Trophoblast cell (in vitro differentiated cells and primary cell): ENCODE measurements around the gene CNNM2.
"Not testable (repeated sequence)": the region's sequence is repeated elsewhere in the genome, so short reads cannot be mapped to it uniquely, and the experiment has no call there.

Experiments used
- DNase-seq, 2 donors: peaks; one replicate each; pipeline ENCODE4 v3.0.0-alpha.2; 2016
- H2AFZ ChIP-seq: 2 replicates; pipeline ENCODE4 v1.6.1; 2013; ENCODE audit warnings: low read length, moderate library complexity, mild to moderate bottlenecking; ENCODE audit not compliant: insufficient read depth, poor library complexity
- H2AK5ac ChIP-seq: 2 replicates; pipeline ENCODE4 v1.6.1; 2013; ENCODE audit warnings: mild to moderate bottlenecking, low read length
- H2BK120ac ChIP-seq: 2 replicates; pipeline ENCODE4 v1.6.1; 2013; ENCODE audit warnings: low read length, mild to moderate bottlenecking, moderate library complexity; ENCODE audit not compliant: insufficient read depth, poor library complexity
- H2BK12ac ChIP-seq: 2 replicates; pipeline ENCODE4 v1.6.1; 2013; ENCODE audit warnings: mild to moderate bottlenecking, low read length, moderate library complexity
- H2BK5ac ChIP-seq: 2 replicates; pipeline ENCODE4 v1.6.1; 2013; ENCODE audit warnings: low read length, low read depth, moderate library complexity, mild to moderate bottlenecking; ENCODE audit not compliant: poor library complexity
- H3K14ac ChIP-seq: 2 replicates; pipeline ENCODE4 v1.6.1; 2013; ENCODE audit warnings: mild to moderate bottlenecking, low read length
- H3K18ac ChIP-seq: 2 replicates; pipeline ENCODE4 v1.6.1; 2013; ENCODE audit warnings: mild to moderate bottlenecking, low read length
- H3K23ac ChIP-seq: 2 replicates; pipeline ENCODE4 v1.6.1; 2013; ENCODE audit warnings: low read length
- H3K27ac ChIP-seq: 2 replicates; pipeline ENCODE4 v1.5.1; 2013; ENCODE audit warnings: low read depth, mild to moderate bottlenecking, inconsistent platforms, low read length, moderate library complexity
- H3K27me3 ChIP-seq: 2 replicates; pipeline ENCODE4 v1.6.1; 2013; ENCODE audit warnings: inconsistent platforms, mild to moderate bottlenecking, low read length, moderate library complexity; ENCODE audit not compliant: insufficient read depth
- H3K36me3 ChIP-seq, 2 experiments: 1 replicate in 1 of 2; 2 replicates in 1 of 2; pipeline ENCODE4 v1.6.1; 2013; ENCODE audit warnings: low read length in 2 of 2, mild to moderate bottlenecking in 2 of 2, moderate library complexity in 1 of 2; ENCODE audit not compliant: insufficient read depth in 2 of 2, control insufficient read depth in 1 of 2
- H3K4ac ChIP-seq: 2 replicates; pipeline ENCODE4 v1.6.1; 2013; ENCODE audit warnings: low read depth, mild to moderate bottlenecking, low read length, moderate library complexity
- H3K4me1 ChIP-seq, 2 experiments: 1 replicate in 1 of 2; 2 replicates in 1 of 2; pipeline ENCODE4 v1.6.1; 2013; ENCODE audit warnings: low read length in 2 of 2, mild to moderate bottlenecking in 2 of 2, moderate library complexity in 1 of 2; ENCODE audit not compliant: insufficient read depth in 2 of 2, control insufficient read depth in 1 of 2
- H3K4me2 ChIP-seq: 2 replicates; pipeline ENCODE4 v1.6.1; 2013; ENCODE audit warnings: inconsistent platforms, mild to moderate bottlenecking, low read length, moderate library complexity
- H3K4me3 ChIP-seq: 2 replicates; pipeline ENCODE4 v1.5.1; 2013; ENCODE audit warnings: mild to moderate bottlenecking, low read depth, low read length, inconsistent platforms
- H3K79me1 ChIP-seq: one replicate; pipeline ENCODE4 v1.6.1; 2013; ENCODE audit warnings: low read length
- H3K79me2 ChIP-seq: 2 replicates; pipeline ENCODE4 v1.6.1; 2013; ENCODE audit warnings: low read length, mild to moderate bottlenecking; ENCODE audit not compliant: control insufficient read depth, insufficient read depth, poor library complexity
- H3K9ac ChIP-seq: 2 replicates; pipeline ENCODE4 v1.6.1; 2013; ENCODE audit warnings: mild to moderate bottlenecking, low read length
- H3K9me3 ChIP-seq: 2 replicates; pipeline ENCODE4 v1.6.1; 2013; ENCODE audit warnings: low read depth, mild to moderate bottlenecking, control low read depth, inconsistent platforms, low read length; ENCODE audit not compliant: insufficient read depth
- H4K12ac ChIP-seq: 2 replicates; pipeline ENCODE4 v1.6.1; 2013; ENCODE audit warnings: low read depth, mild to moderate bottlenecking, low read length, moderate library complexity
- H4K8ac ChIP-seq: 2 replicates; pipeline ENCODE4 v1.6.1; 2013; ENCODE audit warnings: low read depth, mild to moderate bottlenecking, low read length, moderate library complexity
- H4K91ac ChIP-seq: one replicate; pipeline ENCODE4 v1.6.1; 2013; ENCODE audit warnings: low read depth, mild to moderate bottlenecking, low read length, moderate library complexity
- WGBS: extraction: QIAGEN DNeasy Blood & Tissue Kit; methylation state at CpG from one replicate; pipeline ENCODE4 v1.1.7; 2013; ENCODE audit warnings: missing lambda C conversion rate; ENCODE audit not compliant: insufficient read length, insufficient coverage; ENCODE audit errors: extremely low coverage; 5-methylcytosine and 5-hydroxymethylcytosine counted together

The CNNM2 gene

GRCh38 chr10:102970562-102971340, 52.7 kb downstream of the CNNM2 start:
- no peaks in the 10 kb centered on the region for H3K36me3 ChIP-seq
- H2BK120ac ChIP-seq, result no peak overlapping the region
- H4K91ac ChIP-seq, result no peak overlapping the region
- no peak overlapping the region for H4K12ac ChIP-seq
- WGBS, result no CpG with 5 or more reads among the region's 1 CpG
- H2BK12ac ChIP-seq, result no peak overlapping the region
- no peak overlapping the region for H3K4me3 ChIP-seq
- no peak overlapping the region for H3K23ac ChIP-seq
- no peak for DNase-seq
- H3K79me2 ChIP-seq, result no peaks in the 10 kb centered on the region
- H3K4me1 ChIP-seq, result no peaks in the 10 kb centered on the region
- H3K18ac ChIP-seq, result no peak overlapping the region
- H3K14ac ChIP-seq, result no peak overlapping the region
- no peaks in the 10 kb centered on the region for H3K27me3 ChIP-seq
- H2AFZ ChIP-seq, result no peak overlapping the region
- H3K27ac ChIP-seq, result no peak overlapping the region
- H2AK5ac ChIP-seq, result no peak overlapping the region
- no peak overlapping the region for H2BK5ac ChIP-seq
- H3K4me2 ChIP-seq, result no peak overlapping the region
- no peaks in the 10 kb centered on the region for H3K9me3 ChIP-seq
- no peak overlapping the region for H4K8ac ChIP-seq
- no peaks in the 10 kb centered on the region for H3K79me1 ChIP-seq
- no peak overlapping the region for H3K4ac ChIP-seq
- H3K9ac ChIP-seq, result no peak overlapping the region

DNA sequence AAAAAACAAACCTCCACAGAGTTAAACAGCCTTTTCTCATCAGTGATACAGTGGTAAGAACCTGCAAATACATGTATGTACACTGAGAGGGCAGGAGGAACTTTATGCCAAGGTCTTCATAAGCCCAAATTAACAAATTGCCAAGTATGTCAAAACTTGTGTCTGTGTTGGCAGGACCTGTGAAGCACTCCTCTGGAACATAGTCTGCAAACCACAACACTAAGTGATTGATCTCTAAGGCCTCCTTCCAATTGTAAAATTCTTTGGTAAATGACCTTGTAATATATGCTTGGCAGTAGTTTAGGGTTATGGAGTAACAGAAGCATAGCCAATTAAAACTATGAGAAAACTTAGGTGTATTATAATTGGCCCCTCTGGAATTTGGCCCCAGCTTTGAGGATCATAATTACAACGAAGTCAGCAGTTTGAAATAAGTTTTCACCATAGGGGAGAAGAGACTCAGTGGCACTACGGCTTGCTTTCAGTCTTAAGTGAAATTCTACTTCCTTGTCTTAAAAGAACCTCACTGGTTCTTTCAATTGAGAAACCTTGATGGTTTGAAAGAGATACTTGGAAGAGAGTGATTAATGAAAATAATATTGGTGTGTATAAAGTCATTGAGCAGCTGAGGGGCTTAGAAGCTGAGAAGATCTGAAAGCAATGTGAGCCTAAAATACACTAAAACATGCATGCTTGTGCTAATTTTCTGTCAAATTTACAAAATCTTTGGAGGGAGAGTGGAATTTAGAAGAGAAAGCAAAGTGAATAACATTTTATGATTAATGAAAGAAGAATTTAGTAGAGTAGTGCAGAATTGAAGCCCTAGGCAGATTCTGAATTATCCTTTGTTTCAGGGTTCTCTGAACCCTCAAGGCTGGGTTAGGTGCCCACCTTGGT, 57.6 kb downstream of the CNNM2 start:
- Histone ChIP-seq H3K4me2 (no peak overlapping the region), H3K36me3 (no peaks in the 10 kb centered on the region), H2BK120ac (no peak overlapping the region)

DNA sequence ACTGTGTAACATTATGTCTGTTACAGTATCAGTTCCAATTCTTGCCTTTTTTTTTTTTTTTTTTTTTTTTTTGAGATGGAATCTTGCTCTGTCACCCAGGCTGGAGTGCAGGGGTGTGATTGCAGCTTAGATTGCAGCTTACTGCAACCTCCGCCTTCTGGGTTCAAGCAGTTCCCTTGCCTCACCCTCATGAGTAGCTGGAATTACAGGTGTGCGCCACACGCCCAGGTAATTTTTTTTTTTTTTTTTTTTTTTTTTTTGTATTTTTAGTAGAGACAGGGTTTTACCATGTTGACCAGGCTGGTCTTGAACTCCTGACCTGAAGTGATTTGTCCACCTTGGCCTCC, 58.3 kb downstream of the CNNM2 start:
- H3K36me3 ChIP-seq, H3K4me1 ChIP-seq, H4K91ac ChIP-seq, H3K79me2 ChIP-seq, H2AFZ ChIP-seq, H3K9ac ChIP-seq, H3K4me3 ChIP-seq, H3K14ac ChIP-seq, H3K27ac ChIP-seq, H3K23ac ChIP-seq, H3K4ac ChIP-seq, H3K4me2 ChIP-seq, H3K27me3 ChIP-seq, H2AK5ac ChIP-seq, H3K18ac ChIP-seq, H2BK5ac ChIP-seq, H3K79me1 ChIP-seq, H2BK120ac ChIP-seq, H4K12ac ChIP-seq, H4K8ac ChIP-seq, H2BK12ac ChIP-seq, H3K9me3 ChIP-seq: not testable (repeated sequence)
- WGBS, result no CpG with 5 or more reads among the region's 3 CpGs
- DNase-seq, result peak; percentile 38 to 47

More for the DNA sequence above, 57.6 kb downstream of the CNNM2 start:
- Histone ChIP-seq H2AK5ac (no peak overlapping the region), H4K91ac (no peak overlapping the region), H3K14ac (no peak overlapping the region), H3K27ac (no peak overlapping the region), H3K79me1 (no peaks in the 10 kb centered on the region), H3K23ac (no peak overlapping the region), H2BK12ac (no peak overlapping the region), H4K8ac (no peak overlapping the region), H3K4me3 (no peak overlapping the region), H3K79me2 (no peaks in the 10 kb centered on the region), H3K18ac (no peak overlapping the region), H4K12ac (no peak overlapping the region), H3K4me1 (no peaks in the 10 kb centered on the region), H3K9ac (no peak overlapping the region), H2BK5ac (no peak overlapping the region), H2AFZ (no peak overlapping the region), H3K27me3 (no peaks in the 10 kb centered on the region), H3K9me3 (no peaks in the 10 kb centered on the region), H3K4ac (no peak overlapping the region)
- WGBS, result no CpG with 5 or more reads among the region's 2 CpGs
- peak in 1 of 2 donors; percentile 31 for DNase-seq

- Histone ChIP-seq H3K4me2 (no peak overlapping the region), H3K18ac (no peak overlapping the region)
- no CpG with 5 or more reads among the region's 2 CpGs for WGBS
Observed at GRCh38 chr10:102982296-102982695, 64.2 kb downstream of the CNNM2 start.

More at GRCh38 chr10:102982296-102982695, 64.2 kb downstream of the CNNM2 start:
- no peak overlapping the region for H2AFZ ChIP-seq
- H3K36me3 ChIP-seq, result no peaks in the 10 kb centered on the region
- no peaks in the 10 kb centered on the region for H3K27me3 ChIP-seq
- H2BK120ac ChIP-seq, result no peak overlapping the region
- H3K14ac ChIP-seq, result no peak overlapping the region
- H4K12ac ChIP-seq, result no peak overlapping the region
- no peak overlapping the region for H2BK12ac ChIP-seq
- H3K79me1 ChIP-seq, result no peaks in the 10 kb centered on the region
- no peak overlapping the region for H3K9ac ChIP-seq
- H3K4ac ChIP-seq, result no peak overlapping the region
- no peaks in the 10 kb centered on the region for H3K79me2 ChIP-seq
- no peaks in the 10 kb centered on the region for H3K4me1 ChIP-seq
- no peak overlapping the region for H2BK5ac ChIP-seq
- no peak overlapping the region for H4K91ac ChIP-seq
- H4K8ac ChIP-seq, result no peak overlapping the region
- H3K9me3 ChIP-seq, result no peaks in the 10 kb centered on the region
- H2AK5ac ChIP-seq, result no peak overlapping the region
- no peak overlapping the region for H3K27ac ChIP-seq
- H3K4me3 ChIP-seq, result no peak overlapping the region
- no peak for DNase-seq
- H3K23ac ChIP-seq, result no peak overlapping the region
